H1 (cell line): ENCODE data around the gene NTN4. TPM values are rescaled to one million over a fixed set of nuclear protein-coding genes. Genes with fewer than 3 reads are reported as not detected.
"Not testable (repeated sequence)": the region's sequence is repeated elsewhere in the genome, so short reads cannot be mapped to it uniquely, and the experiment has no call there.

ENCODE experiments used
- CTCF ChIA-PET: fragments of 300-600 bp; sonication (Branson Sonifier 250); formaldehyde crosslinking; loops from one replicate; lab custom pipeline; 2021; ENCODE audit not compliant: partially characterized antibody; lab: Charles Lee
- POLR2A ChIA-PET: fragments of 300-600 bp; sonication (Branson Sonifier 250); formaldehyde crosslinking; loops from one replicate; lab custom pipeline; 2021; ENCODE audit warnings: inconsistent platforms; ENCODE audit not compliant: partially characterized antibody; lab: Charles Lee
- DNase-seq, 2 experiments: peaks; one replicate each; pipeline versions ENCODE4 v3.0.0 to v3.0.0-alpha.2; 2010 to 2022; ENCODE audit warnings: low spot score in 2 of 2, low read depth in 1 of 2, mixed read lengths in 1 of 2
- FAIRE-seq: peaks from 2 replicates; lab custom pipeline; 2011; peaks lifted over from hg19 to GRCh38; lab: Jason Lieb, UNC
- H2AFZ ChIP-seq: 2 replicates; pipeline ENCODE4 v1.8.1; 2012; ENCODE audit warnings: low read length, inconsistent platforms
- H2AK5ac ChIP-seq: 2 replicates; pipeline ENCODE4 v1.6.1; 2013; ENCODE audit warnings: low read depth, low read length
- H2BK120ac ChIP-seq: replicated peaks from 2 replicates; pipeline ENCODE3; 2013; ENCODE audit warnings: low read depth, low read length, inconsistent platforms
- H2BK12ac ChIP-seq: 2 replicates; pipeline ENCODE4 v1.6.1; 2013; ENCODE audit warnings: low read depth, low read length
- H2BK15ac ChIP-seq: 2 replicates; pipeline ENCODE4 v1.6.1; 2013; ENCODE audit warnings: low read length
- H2BK20ac ChIP-seq: 2 replicates; pipeline ENCODE4 v1.6.1; 2013; ENCODE audit warnings: low read length
- H2BK5ac ChIP-seq: 2 replicates; pipeline ENCODE4 v1.6.1; 2013; ENCODE audit warnings: low read depth, low read length
- H3K14ac ChIP-seq: 2 replicates; pipeline ENCODE4 v1.6.1; 2013; ENCODE audit warnings: inconsistent platforms; ENCODE audit not compliant: insufficient read length
- H3K18ac ChIP-seq: 2 replicates; pipeline ENCODE4 v1.6.1; 2013; ENCODE audit warnings: low read length; ENCODE audit errors: extremely low read depth
- H3K23ac ChIP-seq: 2 replicates; pipeline ENCODE4 v1.6.1; 2013; ENCODE audit warnings: inconsistent platforms; ENCODE audit not compliant: insufficient read length
- H3K23me2 ChIP-seq: 2 replicates; pipeline ENCODE4 v1.6.1; 2013; ENCODE audit warnings: low read depth, low read length
- H3K27ac ChIP-seq: 2 replicates; pipeline ENCODE4 v1.6.1; 2011; ENCODE audit warnings: low read depth, low read length, inconsistent platforms
- H3K27me3 ChIP-seq, 4 experiments: replicated peaks in 1 of 4; 1 replicate in 1 of 4; 2 replicates in 3 of 4; pipeline versions ENCODE4 v1.6.1 to v1.8.1; 2011 to 2013; ENCODE audit warnings: low read length in 3 of 4, mild to moderate bottlenecking in 3 of 4, inconsistent platforms in 2 of 4, mixed read lengths in 2 of 4, moderate library complexity in 1 of 4; ENCODE audit not compliant: control insufficient read depth in 3 of 4, insufficient read depth in 3 of 4; ENCODE audit errors: extremely low read depth in 1 of 4
- H3K36me3 ChIP-seq, 4 experiments: 2 replicates each; pipeline versions ENCODE4 v1.6.1 to v1.8.1; 2011 to 2013; ENCODE audit warnings: mild to moderate bottlenecking in 4 of 4, low read length in 3 of 4, moderate library complexity in 2 of 4, control low read depth in 1 of 4, inconsistent platforms in 1 of 4; ENCODE audit not compliant: insufficient read depth in 4 of 4, control insufficient read depth in 2 of 4
- H3K4ac ChIP-seq: replicated peaks from 2 replicates; pipeline ENCODE3; 2013; ENCODE audit warnings: low read length, low read depth, mixed read lengths, inconsistent platforms; ENCODE audit not compliant: insufficient read length
- H3K4me1 ChIP-seq, 4 experiments: replicated peaks in 1 of 4; 1 replicate in 1 of 4; 2 replicates in 3 of 4; pipeline versions ENCODE4 v1.6.1 to v1.8.1; 2011 to 2013; ENCODE audit warnings: low read length in 3 of 4, inconsistent platforms in 2 of 4, mixed read lengths in 1 of 4; ENCODE audit not compliant: insufficient read depth in 4 of 4, control insufficient read depth in 3 of 4
- H3K4me2 ChIP-seq, 2 experiments: 2 replicates each; pipeline versions ENCODE4 v1.6.1 to v1.8.1; 2011 to 2013; ENCODE audit warnings: low read depth in 2 of 2, low read length in 2 of 2, control low read depth in 1 of 2, inconsistent platforms in 1 of 2, mild to moderate bottlenecking in 1 of 2; ENCODE audit not compliant: insufficient read depth in 1 of 2
- H3K4me3 ChIP-seq, 4 experiments: fragments of 200-600, 300-600 bp in 1 of 4; sonication (generic), shearing (Covaris generic), sonication (Bioruptor Twin) in 1 of 4; 2 replicates each; pipeline versions ENCODE4 v1.5.1 to v1.8.1; 2011 to 2016; ENCODE audit warnings: low read length in 4 of 4, low read depth in 3 of 4, control low read depth in 2 of 4, inconsistent platforms in 2 of 4, mild to moderate bottlenecking in 2 of 4, mixed read lengths in 1 of 4, moderate library complexity in 1 of 4; ENCODE audit not compliant: insufficient read depth in 2 of 4; ENCODE audit errors: extremely low read depth in 1 of 4
- H3K56ac ChIP-seq: replicated peaks from 2 replicates; pipeline ENCODE3; 2013; ENCODE audit warnings: low read depth, mild to moderate bottlenecking, mixed read lengths, low read length, inconsistent platforms; ENCODE audit not compliant: insufficient read length
- H3K79me1 ChIP-seq: 2 replicates; pipeline ENCODE4 v1.6.1; 2013; ENCODE audit warnings: low read depth, low read length, control low read depth
- H3K79me2 ChIP-seq, 2 experiments: 2 replicates each; pipeline versions ENCODE4 v1.6.1 to v1.8.1; 2012 to 2013; ENCODE audit warnings: low read length in 2 of 2, mild to moderate bottlenecking in 2 of 2, inconsistent platforms in 1 of 2; ENCODE audit not compliant: insufficient read depth in 2 of 2, control insufficient read depth in 1 of 2
- H3K9ac ChIP-seq, 4 experiments: replicated peaks in 1 of 4; 1 replicate in 1 of 4; 2 replicates in 3 of 4; pipeline versions ENCODE4 v1.6.1 to v1.8.1; 2011 to 2013; ENCODE audit warnings: low read depth in 3 of 4, low read length in 3 of 4, control low read depth in 2 of 4, mild to moderate bottlenecking in 2 of 4, moderate library complexity in 2 of 4, inconsistent platforms in 1 of 4; ENCODE audit errors: extremely low read depth in 1 of 4
- H3K9me3 ChIP-seq, 2 experiments: 2 replicates each; pipeline versions ENCODE4 v1.6.1 to v1.8.1; 2012 to 2013; ENCODE audit warnings: mild to moderate bottlenecking in 2 of 2, moderate library complexity in 2 of 2, control low read depth in 1 of 2, inconsistent platforms in 1 of 2, low read depth in 1 of 2, low read length in 1 of 2, mixed read lengths in 1 of 2; ENCODE audit not compliant: insufficient read depth in 2 of 2
- H4K20me1 ChIP-seq, 2 experiments: replicated peaks in 1 of 2; 2 replicates each; pipeline versions ENCODE3 to v1.8.1; 2011 to 2013; ENCODE audit warnings: inconsistent platforms in 2 of 2, low read length in 2 of 2, mild to moderate bottlenecking in 1 of 2; ENCODE audit not compliant: insufficient read depth in 2 of 2, control insufficient read depth in 1 of 2
- H4K5ac ChIP-seq: 2 replicates; pipeline ENCODE4 v1.6.1; 2013; ENCODE audit warnings: low read length, low read depth, mixed read lengths, inconsistent platforms; ENCODE audit not compliant: insufficient read length
- H4K8ac ChIP-seq: 2 replicates; pipeline ENCODE4 v1.8.0; 2013; ENCODE audit warnings: mild to moderate bottlenecking, moderate library complexity, low read length, inconsistent platforms; ENCODE audit not compliant: insufficient read depth; ENCODE audit errors: extremely low read depth
- H4K91ac ChIP-seq: replicated peaks from 2 replicates; pipeline ENCODE3; 2013; ENCODE audit warnings: low read length, mixed read lengths, inconsistent platforms; ENCODE audit not compliant: insufficient read length
- WGBS, 2 experiments: shearing (Covaris generic) in 1 of 2; methylation state at CpG; one replicate each; pipeline versions ENCODE4 v1.1.6 to v1.1.7; 2013 to 2015; ENCODE audit warnings: low lambda C conversion rate in 2 of 2, mixed read lengths in 2 of 2, inconsistent platforms in 1 of 2, low coverage in 1 of 2, missing lambda C conversion rate in 1 of 2; ENCODE audit not compliant: insufficient replicate concordance in 2 of 2, insufficient coverage in 1 of 2, insufficient read length in 1 of 2; ENCODE audit errors: extremely low coverage in 1 of 2, missing lambda C conversion rate in 1 of 2; 5-methylcytosine and 5-hydroxymethylcytosine counted together
- polyA plus RNA-seq, 7 experiments: library from polyadenylated mRNA; depleted of rRNA in 3 of 7; stranded (reverse) in 5 of 7; unstranded in 2 of 7; fragments of >200 nt in 5 of 7; fragments of 200-250 nt in 2 of 7; gene quantifications; 1 replicate in 5 of 7; 2 replicates in 1 of 7; 4 replicates in 1 of 7; pipeline versions ENCODE4 v1.2.1 to v1.2.3, GENCODE V29; 2011 to 2013; ENCODE audit warnings: missing spikeins in 2 of 7, mixed read lengths in 2 of 7
- total RNA-seq: library from RNA; stranded (reverse); fragmentation: NEBNext Ultra II Directional; extraction: Animal tissue kit (Norgen Biotek cat#: 25700); gene quantifications from 2 replicates; pipeline ENCODE4 v1.2.1, GENCODE V29; 2021

Gene NTN4
- total and polyA plus RNA-seq, 2 of the 8 experiments (the other 6 are each of a cell fraction or from before 2014, with no cell fraction given): 0.74 to 1.3 TPM

GRCh38 chr12:95654665-95655064, 135.9 kb downstream of the NTN4 start:
- H2BK120ac ChIP-seq, H3K23ac ChIP-seq, H4K8ac ChIP-seq, H2BK20ac ChIP-seq, H2BK5ac ChIP-seq, H3K18ac ChIP-seq, H3K79me2 ChIP-seq, POLR2A ChIA-PET, H3K36me3 ChIP-seq, H3K27ac ChIP-seq, H3K56ac ChIP-seq, H3K4me2 ChIP-seq, H3K4me3 ChIP-seq, H3K23me2 ChIP-seq, H3K4me1 ChIP-seq, CTCF ChIA-PET, DNase-seq, H4K91ac ChIP-seq, H2AK5ac ChIP-seq, H3K14ac ChIP-seq, H3K9me3 ChIP-seq, H3K4ac ChIP-seq, H4K5ac ChIP-seq, H2BK12ac ChIP-seq, FAIRE-seq, H4K20me1 ChIP-seq, H3K27me3 ChIP-seq, H3K79me1 ChIP-seq, H2BK15ac ChIP-seq, H3K9ac ChIP-seq, H2AFZ ChIP-seq: not testable (repeated sequence)
- WGBS, 2 experiments: 86 to 100% methylated on average over 3 of the region's 3 CpGs
